Loucy (cell line): ENCODE results near the gene LACTB.

Experiments
- CTCF ChIP-seq: fragments of 200-600 bp; sonication (generic); conservative IDR thresholded peaks from 2 replicates; pipeline ENCODE4 v1.5.1; 2014; ENCODE audit warnings: mild to moderate bottlenecking, antibody characterized with exemption, low read length
- EZH2phosphoT487 ChIP-seq: fragments of 200-600 bp; IDR thresholded peaks from 2 replicates; pipeline ENCODE4 v1.6.1; 2018; ENCODE audit warnings: antibody characterized with exemption, mild to moderate bottlenecking, moderate library complexity, borderline replicate concordance

- TF ChIP-seq EZH2phosphoT487 (no peak), CTCF (no peak)
These were observed 11.1 kb upstream of the LACTB start for GRCh38 chr15:63110428-63111026.
